Glutamatergic neuron (in vitro differentiated cells): ENCODE measurements around the gene SLX9. TPM values are rescaled to one million over a fixed set of nuclear protein-coding genes. Genes with fewer than 3 reads are reported as not detected.

Experiments used
- DNase-seq: peaks from one replicate; pipeline ENCODE4 v3.0.0; 2022
- H3K27ac Mint-ChIP-seq: one replicate; pipeline ENCODE4 v1.8.0; 2020; ENCODE audit warnings: mild to moderate bottlenecking, mixed read lengths, inconsistent platforms; ENCODE audit not compliant: unreplicated experiment
- H3K27me3 Mint-ChIP-seq: one replicate; pipeline ENCODE4 v1.8.0; 2020; ENCODE audit warnings: mild to moderate bottlenecking, moderate library complexity, mixed read lengths, inconsistent platforms; ENCODE audit not compliant: unreplicated experiment
- H3K36me3 Mint-ChIP-seq: one replicate; pipeline ENCODE4 v1.8.0; 2020; ENCODE audit warnings: mild to moderate bottlenecking, mixed read lengths, inconsistent platforms; ENCODE audit not compliant: unreplicated experiment
- H3K4me1 Mint-ChIP-seq: one replicate; pipeline ENCODE4 v1.8.0; 2020; ENCODE audit warnings: mild to moderate bottlenecking, low read depth, mixed read lengths, inconsistent platforms; ENCODE audit not compliant: unreplicated experiment
- H3K4me3 Mint-ChIP-seq: one replicate; pipeline ENCODE4 v1.8.0; 2020; ENCODE audit warnings: mild to moderate bottlenecking, mixed read lengths, inconsistent platforms; ENCODE audit not compliant: unreplicated experiment
- H3K9me3 Mint-ChIP-seq: one replicate; pipeline ENCODE4 v1.8.0; 2020; ENCODE audit warnings: mild to moderate bottlenecking, moderate library complexity, mixed read lengths, inconsistent platforms; ENCODE audit not compliant: unreplicated experiment
- CTCF ChIP-seq: fragments of 200-600 bp; sonication (generic); IDR thresholded peaks from one replicate; pipeline ENCODE4 v1.5.0; 2021; ENCODE audit not compliant: partially characterized antibody, unreplicated experiment
- total RNA-seq: library from RNA; stranded (reverse); fragmentation: NEBNext Ultra II Directional; extraction: Animal tissue kit (Norgen Biotek cat#: 25700); gene quantifications from one replicate; pipeline ENCODE4 v1.2.1, GENCODE V29; 2021; ENCODE audit not compliant: unreplicated experiment

Gene SLX9
- total RNA-seq, 1 donor from 2014 or later = 30.7 TPM

- peaks cover 10% of the 10 kb centered on the region for H3K27me3 Mint-ChIP-seq
- peak overlapping the region; percentile 90 for H3K4me3 Mint-ChIP-seq
- H3K9me3 Mint-ChIP-seq = peaks cover 8% of the 10 kb centered on the region
- no peaks in the 10 kb centered on the region for H3K36me3 Mint-ChIP-seq
- peak overlapping the region; percentile 83 for H3K27ac Mint-ChIP-seq
- TF ChIP-seq CTCF = no peak
- peaks cover 15% of the 10 kb centered on the region for H3K4me1 Mint-ChIP-seq
- peak; percentile 53 for DNase-seq
Measured at GRCh38 chr21:44940116-44940631, 345 bp downstream of the SLX9 start.

- peaks cover 15% of the 10 kb centered on the region for H3K4me1 Mint-ChIP-seq
- H3K36me3 Mint-ChIP-seq = no peaks in the 10 kb centered on the region
- peaks cover 8% of the 10 kb centered on the region for H3K9me3 Mint-ChIP-seq
- no peak for DNase-seq
- H3K4me3 Mint-ChIP-seq = peak overlapping the region; percentile 83
- H3K27me3 Mint-ChIP-seq = peaks cover 10% of the 10 kb centered on the region
- no peak overlapping the region for H3K27ac Mint-ChIP-seq
- TF ChIP-seq CTCF = no peak
Measured at GRCh38 chr21:44941567-44941966, 1.7 kb downstream of the SLX9 start.

DNA sequence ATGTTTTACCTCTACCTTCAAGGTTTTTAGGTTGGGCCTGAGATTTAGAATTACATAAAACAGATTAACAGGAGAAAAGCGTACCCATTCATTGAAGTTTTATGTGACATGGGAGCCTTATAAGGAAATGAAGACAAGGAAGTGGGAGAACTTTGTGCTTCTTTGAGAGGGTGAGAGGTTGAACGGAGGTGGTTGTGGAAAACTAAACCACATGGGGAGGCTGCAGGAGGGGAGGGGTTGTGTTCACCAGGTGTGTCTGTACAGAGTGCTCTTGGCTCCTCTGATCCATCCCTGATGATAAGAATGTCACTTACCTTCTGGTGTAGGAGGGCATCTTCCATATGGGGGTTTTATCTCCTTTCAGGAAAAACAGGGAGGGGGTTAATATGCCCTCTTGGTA, 2.7 kb downstream of the SLX9 start:
- Mint-ChIP-seq H3K4me3 (peak overlapping the region; percentile 83), H3K9me3 (peaks cover 8% of the 10 kb centered on the region), H3K36me3 (no peaks in the 10 kb centered on the region), H3K27ac (peak overlapping the region; percentile 25), H3K4me1 (peaks cover 15% of the 10 kb centered on the region), H3K27me3 (peaks cover 12% of the 10 kb centered on the region)
- TF ChIP-seq CTCF = no peak
- no peak for DNase-seq

DNA sequence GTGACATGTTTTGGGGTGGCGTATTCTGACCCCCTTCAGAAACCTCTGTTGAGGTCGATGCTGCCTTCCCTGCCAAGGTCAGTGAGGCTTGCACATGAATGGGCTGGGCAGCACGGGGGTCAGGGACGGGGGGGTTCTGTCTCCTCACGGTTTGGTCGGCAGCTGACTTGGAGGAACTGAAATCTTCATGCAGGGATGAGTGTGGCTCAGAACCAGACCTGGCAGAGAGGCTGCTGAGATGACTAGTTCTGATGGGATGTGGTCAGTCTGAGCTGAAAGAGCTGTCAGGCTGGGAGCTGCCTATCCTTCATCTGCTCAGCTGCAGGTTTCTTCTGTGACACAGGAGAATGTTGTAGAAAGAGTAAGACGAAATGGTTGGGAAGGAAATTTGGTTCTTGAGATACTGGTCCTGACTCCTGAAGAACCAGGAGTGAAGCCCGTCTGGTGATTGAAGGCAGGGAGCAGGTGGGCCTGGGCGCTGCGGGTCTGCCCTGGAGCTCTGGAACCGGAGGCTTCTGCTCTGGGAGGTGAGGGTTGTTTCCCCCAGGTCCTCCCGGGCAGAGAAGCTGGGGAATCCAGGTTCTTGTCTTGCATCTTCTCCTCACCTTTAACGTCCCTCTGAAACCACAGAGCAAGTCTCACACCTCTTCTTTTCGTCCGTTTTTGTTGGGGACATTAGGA, 3.3 kb downstream of the SLX9 start:
- no peaks in the 10 kb centered on the region for H3K36me3 Mint-ChIP-seq
- DNase-seq = no peak
- no peak for TF ChIP-seq CTCF
- H3K27me3 Mint-ChIP-seq = peaks cover 12% of the 10 kb centered on the region
- peaks cover 15% of the 10 kb centered on the region for H3K4me1 Mint-ChIP-seq
- no peak overlapping the region for H3K27ac Mint-ChIP-seq
- H3K4me3 Mint-ChIP-seq = no peak overlapping the region
- H3K9me3 Mint-ChIP-seq = peaks cover 8% of the 10 kb centered on the region
